Right atrium auricular region (tissue), 2 donors: ENCODE results near the gene PAX5. TPM values are rescaled to one million over a fixed set of nuclear protein-coding genes. Genes with fewer than 3 reads are reported as not detected.
"Not testable (repeated sequence)": the region's sequence is repeated elsewhere in the genome, so short reads cannot be mapped to it uniquely, and the experiment has no call there.

ENCODE experiments used
- DNase-seq: peaks from one replicate; pipeline ENCODE4 v3.0.0-alpha.2; 2019; ENCODE audit warnings: low spot score
- H3K27ac ChIP-seq, 2 donors: fragments of 200-600 bp; sonication (generic); 1 replicate in 1 of 2; 2 replicates in 1 of 2; pipeline ENCODE4 v1.5.1; 2016 to 2019
- H3K27me3 ChIP-seq, 2 donors: fragments of 200-600 bp; sonication (generic); one replicate each; pipeline versions ENCODE4 v1.5.1 to v1.6.0; 2017 to 2019
- H3K36me3 ChIP-seq: fragments of 200-600 bp; sonication (generic); one replicate; pipeline ENCODE4 v1.5.1; 2016
- H3K4me1 ChIP-seq, 2 donors: fragments of 200-600 bp; sonication (generic); one replicate each; pipeline versions ENCODE4 v1.5.1 to v1.6.0; 2017 to 2019
- H3K4me3 ChIP-seq, 2 donors: fragments of 200-600 bp; sonication (generic); 1 replicate in 1 of 2; 2 replicates in 1 of 2; pipeline ENCODE4 v1.5.1; 2017 to 2019; ENCODE audit warnings: mild to moderate bottlenecking in 1 of 2, moderate library complexity in 1 of 2
- H3K9me3 ChIP-seq, 2 donors: fragments of 200-600 bp; sonication (generic); one replicate each; pipeline ENCODE4 v1.5.1; 2019
- CTCF ChIP-seq, 2 donors: fragments of 200-600 bp; sonication (generic); IDR thresholded peaks; one replicate each; pipeline ENCODE4 v1.5.1; 2019; ENCODE audit warnings: antibody characterized with exemption in 2 of 2
- total RNA-seq, 2 donors: library from RNA; depleted of rRNA; stranded (reverse); fragments of >200 nt; gene quantifications; one replicate each; pipeline ENCODE4 v1.1.0, GENCODE V29; 2016

Gene PAX5
- under 1 TPM in 1 of 2 donors, not detected in 1; 0.59 TPM for total RNA-seq

DNA sequence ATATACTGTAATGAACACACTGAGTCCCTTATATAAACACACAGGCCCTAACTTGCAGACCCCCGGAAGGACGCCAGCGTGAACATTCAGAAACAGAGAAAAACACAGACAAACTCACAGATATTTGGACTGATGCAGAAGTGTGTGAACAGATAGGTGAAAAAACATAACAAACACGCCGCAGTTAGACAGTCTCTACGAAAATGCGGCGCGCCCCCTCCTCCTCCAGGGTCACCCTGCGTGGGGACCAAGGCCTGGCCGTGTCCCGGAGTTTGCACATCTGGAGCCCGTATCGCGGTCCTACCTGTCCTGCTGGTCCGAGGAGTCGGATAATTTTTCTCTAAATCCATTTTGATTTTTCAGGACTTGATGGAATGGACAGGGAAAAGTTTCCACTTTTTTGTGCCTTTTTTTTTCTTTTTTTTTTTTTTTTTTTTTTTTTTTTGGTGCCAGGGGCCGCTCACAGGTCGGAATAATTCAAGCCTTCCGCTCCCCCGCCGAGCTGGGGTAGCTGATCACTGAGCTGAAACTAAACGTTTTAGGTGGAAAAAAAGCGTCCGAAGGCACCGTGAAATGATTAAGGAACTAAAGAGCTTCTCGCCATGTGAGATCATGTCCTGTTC, at the start of gene PAX5:
TSS of gene PAX5 (minus strand) at position 587 of the 623 bp plus-strand sequence. CDS start at position 350, 237 bp downstream.
- Histone ChIP-seq H3K36me3 (no peaks in the 10 kb centered on the region), H3K27me3 (peaks cover 73 to 97% of the 10 kb centered on the region in 2 donors), H3K27ac (no peak within 1 kb of the TSS), H3K4me1 (peaks cover 0 to 58% of the 10 kb centered on the region in 2 donors), H3K4me3 (peak within 1 kb of the TSS in 1 of 2 donors; percentile 21), H3K9me3 (no peaks in the 10 kb centered on the region)
- no peak for DNase-seq
- TF ChIP-seq CTCF (IDR thresholded peaks at IDR 0.05) = no peak

DNA sequence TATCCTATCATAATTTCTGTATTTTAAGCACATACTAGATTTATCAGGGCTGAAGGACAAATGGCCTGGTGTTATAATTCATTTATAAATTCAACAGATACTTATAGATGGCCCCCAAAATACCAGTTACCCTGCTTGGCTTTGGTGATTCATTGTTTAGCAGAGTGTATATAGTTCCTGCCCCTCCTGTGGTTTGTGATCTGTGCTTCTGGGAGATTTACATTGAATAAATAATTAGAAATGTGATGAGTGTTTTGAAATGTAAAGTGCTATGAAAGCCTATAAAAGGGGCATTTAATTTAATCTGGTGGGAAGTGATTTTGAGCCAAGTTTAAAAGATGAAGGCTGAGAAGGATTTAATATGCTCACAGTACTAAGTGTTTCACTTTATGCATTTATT, 49.6 kb upstream of the PAX5 start:
- H3K4me1 ChIP-seq = peaks cover 0 to 27% of the 10 kb centered on the region in 2 donors
- peaks cover 18% of the 10 kb centered on the region for H3K36me3 ChIP-seq

GRCh38 chr9:37082214-37082765, 48.2 kb upstream of the PAX5 start:
- no peak overlapping the region for H3K27ac ChIP-seq
- no peak overlapping the region for H3K4me3 ChIP-seq
- no peaks in the 10 kb centered on the region for H3K27me3 ChIP-seq
- H3K4me1 ChIP-seq = peaks cover 0 to 27% of the 10 kb centered on the region in 2 donors
- TF ChIP-seq CTCF (IDR thresholded peaks at IDR 0.05) = no peak
- H3K36me3 ChIP-seq = peaks cover 10% of the 10 kb centered on the region
- H3K9me3 ChIP-seq = no peaks in the 10 kb centered on the region
- DNase-seq = no peak

More for the DNA sequence above, 49.6 kb upstream of the PAX5 start:
- no peak for DNase-seq
- Histone ChIP-seq H3K27me3 (no peaks in the 10 kb centered on the region), H3K4me3 (no peak overlapping the region), H3K9me3 (no peaks in the 10 kb centered on the region), H3K27ac (no peak overlapping the region)
- no peak for TF ChIP-seq CTCF (IDR thresholded peaks at IDR 0.05)

DNA sequence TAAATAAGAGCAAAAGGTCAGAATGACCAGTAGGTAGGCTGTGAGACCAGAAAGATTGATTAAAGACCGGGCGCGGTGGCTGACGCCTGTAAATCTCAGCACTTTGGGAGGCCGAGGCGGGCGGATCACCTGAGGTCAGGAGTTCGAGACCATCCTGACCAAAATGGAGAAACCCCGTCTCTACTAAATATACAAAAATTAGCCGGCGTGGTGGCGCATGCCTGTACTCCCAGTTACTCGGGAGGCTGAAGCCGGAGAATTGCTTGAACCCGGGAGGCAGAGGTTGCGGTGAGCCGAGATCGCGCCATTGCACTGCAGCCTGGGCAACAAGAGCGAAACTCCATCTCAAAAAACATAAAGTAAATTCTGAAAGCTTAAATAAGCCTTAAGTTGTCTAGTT, 47.4 kb upstream of the PAX5 start:
- H3K36me3 ChIP-seq, H3K4me3 ChIP-seq, H3K27me3 ChIP-seq, H3K27ac ChIP-seq, H3K9me3 ChIP-seq, DNase-seq: not testable (repeated sequence)
- H3K4me1 ChIP-seq = peaks cover 0 to 27% of the 10 kb centered on the region in 2 donors

GRCh38 chr9:37080165-37080628, 46.1 kb upstream of the PAX5 start:
- Histone ChIP-seq H3K4me1 (peaks cover 0 to 27% of the 10 kb centered on the region in 2 donors), H3K4me3 (peak overlapping the region; percentile 84 to 93), H3K27ac (peak overlapping the region; percentile 90 to 93)
- H3K9me3 ChIP-seq, H3K36me3 ChIP-seq, H3K27me3 ChIP-seq: not testable (repeated sequence)
- peak; percentile 62 for DNase-seq

DNA sequence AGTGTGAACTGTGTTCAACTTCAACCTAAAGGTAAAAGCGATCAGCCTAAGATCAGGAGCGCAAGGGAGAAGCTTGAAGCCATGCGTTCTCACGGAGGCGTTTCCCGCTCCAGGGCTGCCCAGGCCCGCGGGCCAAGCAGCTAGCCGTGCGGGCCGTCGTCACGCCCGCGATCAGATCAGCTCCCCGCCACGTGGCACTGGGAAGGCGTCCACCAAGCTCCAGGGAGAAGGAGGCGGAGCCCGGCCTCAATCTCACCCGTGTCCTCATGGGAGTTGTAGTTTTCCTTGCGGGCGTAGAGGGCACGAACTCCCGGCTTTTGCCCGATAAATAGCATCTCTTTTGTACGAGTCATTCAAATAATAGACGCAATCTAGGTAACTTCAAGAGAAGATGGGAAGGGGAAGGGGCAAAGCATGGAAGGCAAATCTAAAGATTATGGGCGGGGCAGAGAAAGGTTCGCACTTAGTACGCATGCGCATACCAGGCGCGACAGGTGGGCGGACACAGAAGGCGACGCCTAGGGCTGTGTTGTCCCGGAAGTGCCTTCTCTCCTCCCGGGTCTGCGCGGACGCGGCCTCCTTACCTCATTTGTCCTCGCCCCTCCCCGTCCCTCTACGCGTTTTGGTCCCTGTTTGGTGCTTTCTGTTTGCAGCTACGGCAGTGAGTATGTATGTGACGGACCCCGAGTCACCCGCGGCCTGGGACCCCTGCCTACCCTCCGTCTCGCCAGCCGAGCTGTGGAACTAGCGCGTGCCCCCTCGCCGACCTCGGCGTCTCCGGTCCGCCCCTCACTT, 45.5 kb upstream of the PAX5 start:
- Histone ChIP-seq H3K27me3 (no peaks in the 10 kb centered on the region), H3K27ac (peak overlapping the region; percentile 90 to 93), H3K9me3 (no peaks in the 10 kb centered on the region), H3K36me3 (no peaks in the 10 kb centered on the region), H3K4me3 (peak overlapping the region; percentile 84 to 93), H3K4me1 (peaks cover 0 to 27% of the 10 kb centered on the region in 2 donors)
- peak; percentile 95 for DNase-seq
- no peak for TF ChIP-seq CTCF (IDR thresholded peaks at IDR 0.05)

DNA sequence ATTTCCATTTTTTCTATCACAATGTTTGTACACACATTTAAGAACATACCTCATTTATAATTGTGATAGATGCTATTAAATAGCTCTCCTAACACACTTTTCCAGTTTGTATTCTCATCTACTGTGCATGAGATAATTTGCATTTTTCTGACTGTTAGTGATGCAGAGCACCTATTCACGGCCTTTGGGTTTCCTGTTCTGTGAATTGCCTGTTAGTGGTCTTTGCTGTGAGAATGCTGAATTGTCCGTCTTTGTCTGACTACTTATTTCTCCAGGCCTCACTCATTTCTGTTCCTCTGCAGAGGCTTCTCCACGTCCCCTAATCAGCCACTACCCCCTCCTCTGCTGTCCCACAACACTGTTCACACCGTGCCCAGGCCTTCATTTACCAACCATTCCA, 40.7 kb upstream of the PAX5 start:
- not testable (repeated sequence) for H3K4me3 ChIP-seq, H3K27ac ChIP-seq, H3K4me1 ChIP-seq, H3K36me3 ChIP-seq, H3K9me3 ChIP-seq, H3K27me3 ChIP-seq, DNase-seq
